NCI-H2081 treated with DMSO at 0.1 percent for 48 hours (cell line): ENCODE data around the gene PRKCH.

ENCODE experiments used
- DNase-seq: peaks from one replicate; lab custom pipeline; 2025; lab: John Stamatoyannopoulos, UW

PRKCH gene

GRCh38 chr14:61569812-61570548 lies 248.6 kb downstream of the PRKCH start:
- DNase-seq = no peak

- DNase-seq = no peak
Measured at GRCh38 chr14:61570549-61571290, 249.3 kb downstream of the PRKCH start.

GRCh38 chr14:61571917-61572316 lies 250.5 kb downstream of the PRKCH start:
- DNase-seq = no peak

DNA sequence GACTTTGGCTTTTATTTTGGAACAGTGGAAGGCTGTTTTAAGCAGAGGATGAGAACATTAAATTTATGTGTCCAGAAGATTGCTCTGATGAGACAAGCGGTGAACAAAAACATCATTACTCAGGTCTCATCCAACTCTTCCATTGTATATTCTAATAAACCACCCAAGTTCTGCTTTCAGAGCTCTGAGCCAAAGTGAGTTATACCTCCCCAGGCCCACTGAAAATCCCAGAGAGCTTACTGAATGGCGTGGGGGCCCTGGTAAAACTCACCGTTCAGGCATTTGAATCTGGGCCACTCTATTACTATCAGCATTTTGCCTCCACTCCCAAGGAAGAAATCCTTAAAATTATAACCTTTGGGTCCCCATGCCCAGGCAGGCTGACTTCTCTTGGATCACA lies 251.9 kb downstream of the PRKCH start:
- DNase-seq = no peak

DNA sequence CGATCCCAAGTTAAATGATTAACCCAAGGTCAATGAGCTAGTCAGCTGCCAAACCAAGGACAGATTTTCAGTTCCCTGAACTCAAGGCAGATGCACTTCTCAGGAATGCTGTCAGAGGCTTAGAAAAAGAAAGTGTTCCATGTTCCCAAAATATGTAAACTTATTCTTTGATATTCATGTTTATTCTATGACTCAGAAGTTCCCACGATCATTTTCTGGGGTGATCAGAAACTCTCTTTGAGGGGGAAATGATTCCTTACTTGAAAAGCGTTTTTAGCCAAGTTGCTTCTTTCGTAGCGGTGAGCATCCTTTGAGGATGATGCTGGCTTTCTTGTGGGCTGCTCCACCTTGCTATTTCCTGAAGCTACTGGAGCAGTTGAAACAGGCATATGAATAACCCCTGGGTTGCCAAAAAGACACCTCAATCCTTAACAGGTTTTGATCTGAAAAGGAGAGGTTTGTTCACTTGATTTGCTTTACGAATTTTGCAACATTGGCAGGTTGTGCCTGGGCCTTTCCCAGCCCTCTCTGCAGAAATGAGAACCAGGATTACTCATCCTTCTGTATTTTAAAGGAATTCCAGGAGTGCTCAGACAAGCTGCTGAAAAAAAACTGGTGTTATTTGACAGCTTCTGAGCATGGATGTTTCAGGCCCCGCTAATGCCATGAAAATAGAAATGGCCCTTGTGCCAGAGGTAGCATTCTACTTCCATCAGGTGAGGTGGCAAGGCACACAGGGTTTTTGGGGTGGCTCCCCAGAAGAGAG lies 252.6 kb downstream of the PRKCH start:
- DNase-seq = no peak

DNA sequence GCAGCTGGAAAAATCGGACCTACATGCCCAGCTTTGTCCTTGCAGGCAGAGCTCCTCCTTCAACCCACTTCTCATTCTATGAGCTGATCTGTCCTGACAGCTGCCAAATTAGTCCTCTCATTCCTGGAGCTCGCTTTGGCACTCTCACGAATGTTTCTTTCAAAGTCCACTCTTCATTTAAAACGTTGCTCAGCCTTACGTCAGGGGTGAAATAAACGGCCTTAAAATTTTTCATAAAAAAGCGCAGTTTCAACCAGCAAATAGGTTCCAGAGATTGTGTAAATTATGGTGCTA lies 253.1 kb downstream of the PRKCH start:
- DNase-seq = no peak

DNA sequence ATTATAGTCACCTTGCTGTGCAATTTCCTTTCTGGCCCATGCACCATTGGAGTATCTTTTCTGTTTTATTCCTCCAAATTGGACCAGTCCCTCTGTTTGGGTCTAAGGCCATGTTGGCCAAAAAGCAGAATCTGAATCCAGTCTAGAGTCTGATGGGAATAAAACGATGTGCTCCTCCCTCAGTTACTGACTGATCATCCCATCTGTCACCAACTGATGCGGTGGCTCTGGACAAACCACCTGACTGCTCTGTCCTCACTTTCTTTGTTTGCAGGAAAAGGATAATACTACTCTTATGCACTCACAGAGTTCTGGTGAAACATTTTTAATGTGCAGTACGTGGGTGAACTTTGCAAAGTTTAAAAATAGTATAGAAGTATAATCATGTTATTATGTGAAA lies 253.7 kb downstream of the PRKCH start:
- no peak for DNase-seq

- DNase-seq = no peak
Measured at GRCh38 chr14:61575551-61576150, 254.3 kb downstream of the PRKCH start.

DNA sequence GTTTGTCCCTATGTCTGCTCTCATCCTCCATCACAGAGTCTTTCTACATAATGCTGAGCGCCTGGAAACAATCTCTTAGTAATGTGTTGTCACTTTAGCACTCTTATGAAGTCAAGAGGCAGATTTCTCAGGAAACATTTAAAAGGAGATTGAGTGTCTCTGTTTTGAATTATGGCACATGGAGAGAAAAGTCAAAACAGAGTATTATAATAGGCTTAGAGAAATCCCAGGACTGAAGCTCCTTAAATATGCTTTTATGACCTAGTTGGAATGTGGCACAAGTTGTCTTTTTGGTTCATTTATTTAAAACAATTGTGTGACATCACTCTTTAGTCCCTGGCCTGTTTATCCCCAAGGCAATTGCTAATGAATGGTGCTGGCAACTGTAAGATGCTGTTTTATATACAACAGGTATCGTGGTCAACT lies 256.1 kb downstream of the PRKCH start:
- DNase-seq = no peak

DNA sequence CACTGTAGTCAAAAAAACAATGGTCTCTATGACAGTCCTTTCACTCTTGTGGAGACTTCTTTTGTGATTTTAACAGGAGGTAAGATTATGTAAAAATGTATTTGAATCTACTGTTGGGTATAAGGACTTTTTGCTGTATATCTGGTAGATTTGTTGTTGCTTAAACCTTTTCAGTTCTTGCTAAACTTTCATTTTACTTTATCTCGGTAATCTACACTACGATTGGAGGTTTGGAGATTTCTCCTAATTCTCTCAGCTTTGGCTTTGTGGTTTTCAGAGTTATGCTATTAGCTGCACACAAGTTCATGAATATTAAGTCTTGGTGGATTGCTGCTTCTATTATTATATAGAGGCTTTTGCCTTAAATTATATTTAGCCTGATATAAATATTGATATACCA lies 257.4 kb downstream of the PRKCH start:
- no peak for DNase-seq

DNA sequence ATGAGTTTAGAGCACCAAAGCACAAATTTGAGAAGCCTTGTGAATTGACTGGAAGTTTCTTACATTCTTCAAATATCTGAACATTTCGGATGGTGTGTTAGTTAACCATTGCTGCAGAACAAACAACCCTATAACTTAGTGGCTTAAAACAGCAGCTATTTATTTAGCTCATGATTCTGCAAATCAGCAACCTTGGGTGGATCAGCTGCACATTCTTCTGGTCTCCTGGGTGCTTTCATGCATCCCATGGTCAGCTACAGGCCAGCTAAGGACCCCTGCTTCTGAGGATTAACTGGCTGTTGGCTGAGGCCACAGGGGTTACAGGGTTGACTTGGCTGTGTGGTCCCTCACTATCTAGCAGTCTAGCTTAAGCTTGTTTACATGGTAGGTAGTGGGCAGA lies 260.0 kb downstream of the PRKCH start:
- no peak for DNase-seq

- no peak for DNase-seq
Measured at GRCh38 chr14:61581955-61582615, 260.7 kb downstream of the PRKCH start.

- DNase-seq = no peak
Measured at GRCh38 chr14:61582815-61583214, 261.4 kb downstream of the PRKCH start.

DNA sequence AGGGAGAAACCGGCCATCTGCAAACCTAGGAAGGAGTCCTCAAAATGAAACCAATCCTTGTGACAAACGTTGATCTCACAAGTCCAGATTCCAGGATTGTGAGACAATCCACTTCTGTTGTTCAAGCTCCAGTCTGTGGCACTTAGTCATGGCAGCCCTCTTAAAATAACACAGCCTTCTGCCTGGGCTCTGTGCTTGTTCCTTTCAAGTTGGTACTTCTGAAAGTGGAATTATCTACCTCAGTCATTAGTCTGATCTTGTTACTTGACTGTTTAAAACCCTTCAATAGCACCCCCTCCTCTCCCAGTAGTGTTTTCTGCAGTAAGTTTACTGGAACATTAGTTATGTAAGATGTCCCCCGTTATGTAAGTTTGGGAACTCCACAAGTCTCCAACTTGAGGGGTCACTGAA lies 263.0 kb downstream of the PRKCH start:
- DNase-seq = no peak

- DNase-seq = no peak
Measured at GRCh38 chr14:61585598-61586543, 264.5 kb downstream of the PRKCH start.

DNA sequence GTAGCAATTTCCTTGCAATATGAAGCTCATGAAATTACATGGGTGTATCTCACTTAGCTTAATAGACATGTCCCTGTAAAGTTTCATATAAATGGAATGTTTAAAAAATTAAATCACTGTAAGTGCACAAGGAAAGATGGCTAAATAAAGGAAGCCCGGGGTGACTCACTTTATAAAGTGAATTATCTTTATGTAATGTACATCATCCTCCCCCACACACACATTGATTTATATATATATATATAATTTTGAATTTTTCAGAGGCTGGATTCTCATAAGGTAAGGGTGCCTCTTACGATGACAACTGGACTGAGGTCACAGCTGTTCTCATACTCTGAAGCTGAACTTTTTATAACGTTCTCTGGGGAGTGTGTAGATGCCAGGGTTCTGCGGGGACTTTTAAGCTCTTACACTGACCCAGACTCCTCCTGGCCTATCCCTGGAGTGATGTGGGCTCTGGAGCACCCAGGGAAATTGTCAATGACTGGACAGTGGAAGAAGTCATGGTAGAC lies 265.2 kb downstream of the PRKCH start:
- no peak for DNase-seq

GRCh38 chr14:61587081-61587713 lies 265.8 kb downstream of the PRKCH start:
- DNase-seq = no peak

GRCh38 chr14:61588419-61588901 lies 267.1 kb downstream of the PRKCH start:
- no peak for DNase-seq

DNA sequence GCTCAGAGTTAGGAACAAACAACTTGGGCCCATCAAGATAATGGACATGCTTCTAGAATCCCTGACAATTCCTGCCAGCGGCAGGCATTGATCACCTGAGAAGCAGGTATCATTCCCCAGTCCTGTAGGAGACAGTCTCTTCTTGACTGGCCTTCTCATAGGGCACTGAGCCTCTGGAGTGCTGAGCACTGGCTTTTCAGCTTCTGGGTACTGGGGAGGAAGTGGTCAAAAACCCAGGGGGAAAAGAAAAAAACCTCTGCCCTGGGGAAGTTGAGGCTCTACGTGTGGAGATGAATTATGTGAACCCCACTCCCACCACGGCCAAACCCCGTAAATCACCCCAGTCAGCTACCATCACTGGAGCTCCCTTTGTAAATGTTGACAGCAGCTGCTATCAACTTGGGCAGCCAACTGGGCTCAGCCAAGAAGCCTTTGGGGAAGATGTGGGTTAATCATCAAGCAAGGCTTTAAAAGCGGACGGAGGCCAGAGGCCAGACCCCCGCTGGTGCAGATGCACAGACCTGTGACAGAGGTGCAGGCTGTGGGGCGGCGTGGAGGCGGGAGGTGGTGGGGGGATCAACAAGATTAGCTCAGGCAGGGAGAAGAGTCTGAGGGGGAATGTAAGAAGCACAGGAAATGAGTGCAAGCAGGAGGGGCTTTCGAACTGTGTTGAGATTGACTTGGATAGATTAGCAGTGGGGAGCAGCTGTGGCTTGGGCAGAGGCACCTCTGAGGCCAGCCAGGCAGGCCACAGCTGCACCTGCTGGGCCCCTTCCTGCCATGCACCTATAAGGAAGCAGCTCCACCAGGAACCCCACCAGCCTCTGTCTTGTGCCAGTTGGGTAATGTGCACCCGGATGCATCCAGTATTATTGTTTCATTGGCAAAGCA lies 268.6 kb downstream of the PRKCH start:
- no peak for DNase-seq
